HG03457 (cell line): Measurements from ENCODE around the gene RGS6.

Source experiments
- ATAC-seq: cut with Tn5 transposase; IDR thresholded peaks from one replicate; pipeline ENCODE4 v1.9.1; 2021; ENCODE audit warnings: moderate number of reproducible peaks; ENCODE audit not compliant: unreplicated experiment

RGS6 gene

GRCh38 chr14:72599579-72600470 is 667.6 kb downstream of the RGS6 start:
- no peak for ATAC-seq

GRCh38 chr14:72600551-72601330 is 668.5 kb downstream of the RGS6 start:
- no peak for ATAC-seq

- no peak for ATAC-seq
Measured at GRCh38 chr14:72603639-72604038, 671.4 kb downstream of the RGS6 start.

- no peak for ATAC-seq
Measured at GRCh38 chr14:72604133-72604532, 671.9 kb downstream of the RGS6 start.

GRCh38 chr14:72605096-72605920 is 673.1 kb downstream of the RGS6 start:
- ATAC-seq = no peak

GRCh38 chr14:72605921-72606220 is 673.6 kb downstream of the RGS6 start:
- ATAC-seq = no peak

- ATAC-seq = no peak
Measured at GRCh38 chr14:72606879-72607278, 674.6 kb downstream of the RGS6 start.

- no peak for ATAC-seq
Measured at GRCh38 chr14:72607386-72608130, 675.3 kb downstream of the RGS6 start.

GRCh38 chr14:72608391-72609204 is 676.4 kb downstream of the RGS6 start:
- ATAC-seq = no peak

GRCh38 chr14:72609205-72609916 is 677.1 kb downstream of the RGS6 start:
- no peak for ATAC-seq

- no peak for ATAC-seq
Measured at GRCh38 chr14:72610096-72610830, 678.0 kb downstream of the RGS6 start.

GRCh38 chr14:72610831-72611200 is 678.6 kb downstream of the RGS6 start:
- ATAC-seq = no peak

- ATAC-seq = no peak
Measured at GRCh38 chr14:72611506-72611905, 679.3 kb downstream of the RGS6 start.

- no peak for ATAC-seq
Measured at GRCh38 chr14:72612041-72612440, 679.8 kb downstream of the RGS6 start.

- no peak for ATAC-seq
Measured at GRCh38 chr14:72613231-72613974, 681.2 kb downstream of the RGS6 start.

GRCh38 chr14:72613975-72614319 is 681.7 kb downstream of the RGS6 start:
- no peak for ATAC-seq

GRCh38 chr14:72614365-72614764 is 682.1 kb downstream of the RGS6 start:
- no peak for ATAC-seq

- ATAC-seq = no peak
Measured at GRCh38 chr14:72614891-72615415, 682.7 kb downstream of the RGS6 start.
